Measurements from ENCODE around the gene LSG1. TPM values are rescaled to one million over a fixed set of nuclear protein-coding genes. Genes with fewer than 3 reads are reported as not detected.

The LSG1 gene
- total RNA-seq, 1 experiment from 2014 or later, result 45.8 TPM

- TF ChIP-seq STAT6 (CRISPR knock-in tag; conservative IDR thresholded peaks at IDR 0.05; ENCODE audit: low read depth) (no peak), SOX15 (CRISPR knock-in tag; IDR thresholded peaks at IDR 0.05) (no peak), ZNF232 (CRISPR knock-in tag; IDR thresholded peaks at IDR 0.05) (no peak), NR2C2 (CRISPR knock-in tag; IDR thresholded peaks at IDR 0.05) (no peak)
Measured at GRCh38 chr3:194633349-194634004, 38.5 kb downstream of the LSG1 start, which contains the start of gene TMEM44 (continued).

- Mint-ChIP-seq H3K36me3 (peaks cover 18% of the 10 kb centered on the region), H3K4me3 (peak overlapping the region; percentile 74), H3K4me1 (no peaks in the 10 kb centered on the region), H3K27ac (no peak overlapping the region), H3K27me3 (ENCODE audit: low read depth) (no peaks in the 10 kb centered on the region), H3K9me3 (no peaks in the 10 kb centered on the region)
- ATAC-seq (no peak; the same call in 1 of the 2 replicates), DNase-seq (ENCODE audit: low spot score) (no peak)
- no peak for TF ChIP-seq ZMAT4 (CRISPR knock-in tag; IDR thresholded peaks at IDR 0.05)
- TF ChIP-seq FOXJ3 (CRISPR knock-in tag; IDR thresholded peaks at IDR 0.05; ENCODE audit: borderline replicate concordance), result no peak
- no peak for TF ChIP-seq ZNF138 (CRISPR knock-in tag; conservative IDR thresholded peaks at IDR 0.05)
- no peak for TF ChIP-seq FOXP1 (CRISPR knock-in tag; IDR thresholded peaks at IDR 0.05; ENCODE audit: borderline replicate concordance)
- no peak for TF ChIP-seq AR (CRISPR knock-in tag; IDR thresholded peaks at IDR 0.05)
- no peak for TF ChIP-seq USF1 (CRISPR knock-in tag; IDR thresholded peaks at IDR 0.05)
- TF ChIP-seq ZNF423 (CRISPR knock-in tag; IDR thresholded peaks at IDR 0.05), result peak; percentile 10; the same call in 1 of the 2 replicates
- CTCF ChIA-PET, result interaction anchor here (0.7 to 2.0 kb wide), 7 partner anchors 23 to 161 kb away, joined by 3 to 14 read pairs (median 4); partner anchors contain the start of gene LSG1
- POLR2A ChIA-PET, result interaction anchor here (1.0 kb wide), 1 partner anchor 50 kb away, joined by 4 read pairs; no protein-coding TSS in a partner anchor
Measured at GRCh38 chr3:194632809-194633348, 39.1 kb downstream of the LSG1 start.

GRCh38 chr3:194632226-194632808 lies 39.7 kb downstream of the LSG1 start:
- H3K4me1 Mint-ChIP-seq, result no peaks in the 10 kb centered on the region
- POLR2A ChIA-PET, result no interaction called here
- H3K4me3 Mint-ChIP-seq, result peak overlapping the region; percentile 74
- no peak for ATAC-seq
- DNase-seq (ENCODE audit: low spot score), result no peak
- no peaks in the 10 kb centered on the region for H3K9me3 Mint-ChIP-seq
- peaks cover 21% of the 10 kb centered on the region for H3K36me3 Mint-ChIP-seq
- H3K27ac Mint-ChIP-seq, result no peak overlapping the region
- no peaks in the 10 kb centered on the region for H3K27me3 Mint-ChIP-seq (ENCODE audit: low read depth)
- CTCF ChIA-PET, result interaction anchor here (0.9 to 2.0 kb wide), 2 partner anchors 38 to 160 kb away, joined by 3 to 7 read pairs; no protein-coding TSS in a partner anchor
- TF ChIP-seq AFF4 (CRISPR knock-in tag; IDR thresholded peaks at IDR 0.05; ENCODE audit: borderline replicate concordance) (no peak), AR (CRISPR knock-in tag; IDR thresholded peaks at IDR 0.05) (no peak)
